Breast epithelium (tissue), 3 donors: ENCODE measurements around the gene NUDT14.

Source experiments
- POLR2A ChIP-seq: fragments of 450-650 bp; IDR thresholded peaks from one replicate; pipeline ENCODE4 v1.6.1; 2016; ENCODE audit warnings: antibody characterized with exemption, mild to moderate bottlenecking, moderate library complexity
- POLR2AphosphoS5 ChIP-seq, 3 donors: sonication (generic); formaldehyde crosslinking; IDR thresholded peaks; one replicate each; pipeline ENCODE4 v1.6.1; 2017; ENCODE audit warnings: antibody characterized with exemption in 3 of 3
- TF ChIP-seq, protein P1 (sequence below), 3 donors: fragments of 450-650 bp; IDR thresholded peaks; one replicate each; pipeline ENCODE4 v1.5.1; 2016 to 2017; ENCODE audit warnings: antibody characterized with exemption in 3 of 3, mild to moderate bottlenecking in 3 of 3, moderate library complexity in 3 of 3

DNA sequence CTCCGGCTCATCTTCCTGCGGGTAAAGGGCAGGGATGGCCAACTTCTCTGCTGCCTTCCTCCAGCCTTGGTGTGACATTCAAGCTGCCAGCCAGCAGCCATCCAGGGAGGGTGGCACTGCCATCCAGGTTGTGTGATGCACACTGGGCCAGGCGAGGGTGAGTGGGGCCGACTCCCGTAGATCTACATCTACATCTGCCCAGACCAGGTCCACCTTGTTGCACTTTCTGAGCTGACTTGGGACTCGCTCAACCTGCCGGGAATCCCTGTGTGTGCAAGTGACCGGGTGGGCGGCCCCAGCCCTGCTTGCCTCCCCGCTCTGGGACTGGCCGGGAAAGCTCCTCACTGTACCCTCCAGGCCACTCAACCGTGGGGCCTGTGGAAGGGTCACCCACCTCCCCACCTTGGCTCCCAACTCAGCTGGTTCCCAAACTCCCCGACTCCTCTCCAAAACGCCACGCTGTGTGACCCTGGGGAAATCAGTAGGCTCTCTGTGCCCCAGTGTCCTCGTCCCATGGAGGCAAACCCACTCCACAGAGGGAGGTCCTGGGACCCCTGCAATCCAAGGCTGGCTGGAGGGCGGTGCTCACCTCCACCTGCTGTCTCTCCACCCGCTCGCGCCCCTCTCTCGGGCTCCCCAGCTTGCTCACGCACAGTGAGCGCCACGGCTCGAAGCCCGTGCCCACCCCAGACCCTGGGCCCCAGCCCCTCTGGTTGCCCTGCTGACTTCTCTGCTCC lies 27.2 kb downstream of the NUDT14 start:
- TF ChIP-seq, protein P1, sequence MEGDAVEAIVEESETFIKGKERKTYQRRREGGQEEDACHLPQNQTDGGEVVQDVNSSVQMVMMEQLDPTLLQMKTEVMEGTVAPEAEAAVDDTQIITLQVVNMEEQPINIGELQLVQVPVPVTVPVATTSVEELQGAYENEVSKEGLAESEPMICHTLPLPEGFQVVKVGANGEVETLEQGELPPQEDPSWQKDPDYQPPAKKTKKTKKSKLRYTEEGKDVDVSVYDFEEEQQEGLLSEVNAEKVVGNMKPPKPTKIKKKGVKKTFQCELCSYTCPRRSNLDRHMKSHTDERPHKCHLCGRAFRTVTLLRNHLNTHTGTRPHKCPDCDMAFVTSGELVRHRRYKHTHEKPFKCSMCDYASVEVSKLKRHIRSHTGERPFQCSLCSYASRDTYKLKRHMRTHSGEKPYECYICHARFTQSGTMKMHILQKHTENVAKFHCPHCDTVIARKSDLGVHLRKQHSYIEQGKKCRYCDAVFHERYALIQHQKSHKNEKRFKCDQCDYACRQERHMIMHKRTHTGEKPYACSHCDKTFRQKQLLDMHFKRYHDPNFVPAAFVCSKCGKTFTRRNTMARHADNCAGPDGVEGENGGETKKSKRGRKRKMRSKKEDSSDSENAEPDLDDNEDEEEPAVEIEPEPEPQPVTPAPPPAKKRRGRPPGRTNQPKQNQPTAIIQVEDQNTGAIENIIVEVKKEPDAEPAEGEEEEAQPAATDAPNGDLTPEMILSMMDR (IDR thresholded peaks at IDR 0.05): no peak
- no peak for TF ChIP-seq POLR2AphosphoS5 (IDR thresholded peaks at IDR 0.05)
- TF ChIP-seq POLR2A: no peak
